HG02623 (cell line): ENCODE data around the gene RAB31.

Source experiments
- ATAC-seq: cut with Tn5 transposase; IDR thresholded peaks from one replicate; pipeline ENCODE4 v1.9.1; 2021; ENCODE audit warnings: moderate library complexity; ENCODE audit not compliant: unreplicated experiment

Gene RAB31

DNA sequence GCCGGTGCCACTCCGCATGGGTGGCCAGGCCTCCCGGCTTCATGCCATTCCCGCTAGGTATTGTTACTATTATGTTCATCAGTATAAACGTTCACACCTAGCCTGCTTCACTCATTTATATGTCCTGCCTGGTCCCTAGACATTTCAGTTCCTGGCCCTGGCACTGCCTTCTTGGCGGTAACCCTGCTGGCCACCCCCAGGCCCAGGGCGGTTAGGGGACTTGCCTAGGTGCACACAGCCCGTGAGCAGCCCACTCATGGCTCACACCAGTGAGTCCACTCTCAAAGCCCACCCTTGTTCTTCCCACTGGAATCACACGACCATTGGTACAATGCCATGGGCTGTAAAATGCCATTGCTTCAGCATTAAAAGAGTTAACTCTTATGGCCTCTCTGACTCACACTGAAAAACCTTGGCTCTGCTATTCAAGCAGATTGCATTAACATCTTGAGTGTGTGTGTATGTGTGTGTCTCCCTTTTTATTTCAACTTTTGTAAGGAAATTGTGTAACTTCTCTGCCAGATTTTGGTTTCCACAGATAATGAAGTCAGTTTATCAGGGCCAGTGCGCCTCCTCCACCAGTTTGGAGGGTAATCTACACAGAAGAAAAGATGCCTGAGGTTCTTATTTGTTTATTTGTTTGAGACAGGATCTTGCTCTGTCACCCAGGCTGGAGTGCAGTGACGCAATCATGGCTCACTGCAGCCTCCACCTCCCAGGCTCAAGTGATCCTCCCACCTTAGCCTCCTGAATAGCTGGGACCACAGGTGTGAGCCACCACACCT is 74.2 kb downstream of the RAB31 start:
- ATAC-seq, result no peak

DNA sequence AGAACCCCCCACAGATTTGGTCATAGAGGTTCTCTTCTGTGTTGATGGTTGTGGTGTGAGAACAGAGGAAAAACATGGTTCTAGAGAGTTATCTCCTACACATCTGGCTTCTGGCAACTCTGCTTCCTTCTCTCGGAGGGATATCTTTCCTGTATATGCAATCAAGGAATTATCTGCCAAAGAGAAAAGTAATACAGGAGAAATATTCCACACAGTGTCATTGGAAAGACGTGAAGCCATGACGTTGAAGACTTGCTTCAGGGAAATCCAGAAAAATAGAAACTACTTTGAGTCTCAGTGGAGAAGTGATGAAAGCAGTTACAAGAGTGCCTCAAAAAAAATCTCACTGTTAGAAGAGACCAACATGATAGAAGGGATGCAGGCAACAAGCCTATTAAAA is 78.5 kb downstream of the RAB31 start:
- ATAC-seq, result no peak

DNA sequence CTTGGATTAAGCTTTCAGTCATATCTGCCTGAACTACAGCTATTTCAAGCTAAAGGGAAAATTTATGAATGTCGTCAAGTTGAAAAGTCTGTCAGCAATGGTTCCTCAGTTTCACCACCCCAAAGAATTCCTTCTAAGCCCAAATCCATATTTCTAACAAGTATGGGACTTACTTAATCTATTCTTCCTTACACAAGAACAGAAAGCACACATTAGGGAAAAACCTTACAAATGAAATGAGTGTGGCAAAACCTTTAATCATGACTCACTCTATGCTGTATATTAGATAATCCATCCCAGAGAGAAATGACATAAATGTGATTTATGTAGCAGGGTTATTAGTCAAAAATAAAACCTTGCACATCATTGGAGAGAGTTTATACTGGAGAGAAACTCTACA is 78.9 kb downstream of the RAB31 start:
- ATAC-seq, result no peak

DNA sequence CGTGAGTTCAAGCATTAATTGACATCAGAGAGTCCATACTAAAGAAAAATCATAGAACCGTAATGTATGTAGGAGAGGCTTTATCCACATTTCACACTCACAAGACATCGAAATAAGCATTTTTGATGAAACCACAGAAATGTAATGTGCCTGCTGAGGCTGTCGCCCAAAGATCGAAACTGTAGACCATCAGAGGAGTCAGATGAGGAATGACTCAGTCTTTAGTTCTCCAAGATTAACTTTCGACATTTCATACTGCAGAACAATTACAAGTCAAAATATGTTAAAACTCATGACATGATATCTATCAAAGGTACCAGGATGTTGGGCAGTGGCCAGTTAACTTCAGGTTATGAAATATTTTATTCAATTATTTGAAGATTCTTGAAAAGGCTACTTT is 79.6 kb downstream of the RAB31 start:
- no peak for ATAC-seq

DNA sequence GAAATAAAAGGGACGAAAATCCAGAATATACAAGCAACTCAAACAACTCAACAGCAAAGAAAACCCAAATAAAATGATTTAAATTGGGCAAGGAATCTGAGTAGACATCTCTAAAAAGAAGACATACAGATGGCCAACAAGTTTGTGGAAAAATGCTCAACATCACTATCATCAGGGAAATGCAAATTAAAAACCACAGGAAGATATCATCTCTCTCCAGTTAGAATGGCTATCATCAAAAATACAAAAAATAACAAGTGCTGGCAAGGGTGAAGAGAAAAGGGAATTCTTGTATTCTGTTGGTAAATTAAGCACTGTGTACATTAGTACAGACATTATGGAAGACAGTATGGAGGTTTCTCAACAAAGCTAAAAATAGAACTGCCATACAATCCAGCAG is 80.0 kb downstream of the RAB31 start:
- no peak for ATAC-seq

DNA sequence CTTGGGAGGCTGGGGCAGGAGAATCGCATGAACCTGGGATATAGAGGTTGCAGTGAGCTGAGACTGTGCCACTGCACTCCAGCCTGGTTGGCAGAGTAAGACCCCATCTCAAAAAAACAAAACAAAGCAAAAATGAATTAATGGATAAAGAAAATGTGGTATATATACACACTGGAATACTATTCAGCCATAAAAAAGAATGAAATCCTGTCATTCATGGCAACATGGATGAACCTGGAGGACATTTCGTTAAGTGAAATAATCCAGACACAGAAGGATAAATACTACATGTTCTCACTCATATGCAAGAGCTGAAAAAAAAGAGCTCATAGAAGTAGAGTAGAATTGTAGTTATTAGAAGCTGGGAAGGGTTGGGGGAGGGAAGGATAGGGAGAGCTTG is 80.8 kb downstream of the RAB31 start:
- no peak for ATAC-seq

DNA sequence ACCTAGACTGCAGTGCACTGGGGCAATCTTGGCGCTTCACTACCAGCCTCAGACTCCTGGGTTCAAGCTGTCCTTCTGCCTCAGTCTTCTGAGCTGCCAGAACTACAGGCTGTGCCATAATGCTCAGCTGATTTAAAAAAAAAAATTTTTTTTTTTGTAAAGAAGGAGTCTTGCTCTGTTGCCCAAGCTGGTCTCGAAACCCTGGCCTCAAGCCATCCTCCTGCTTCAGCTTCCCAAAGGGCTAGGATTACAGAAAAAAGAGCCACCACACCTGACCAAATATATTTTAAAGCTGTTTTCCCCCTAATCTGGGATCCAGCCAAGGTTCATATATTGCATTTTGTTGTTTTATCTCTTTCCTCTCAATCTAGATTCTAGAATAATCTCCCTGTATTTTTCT is 82.2 kb downstream of the RAB31 start:
- ATAC-seq, result no peak

DNA sequence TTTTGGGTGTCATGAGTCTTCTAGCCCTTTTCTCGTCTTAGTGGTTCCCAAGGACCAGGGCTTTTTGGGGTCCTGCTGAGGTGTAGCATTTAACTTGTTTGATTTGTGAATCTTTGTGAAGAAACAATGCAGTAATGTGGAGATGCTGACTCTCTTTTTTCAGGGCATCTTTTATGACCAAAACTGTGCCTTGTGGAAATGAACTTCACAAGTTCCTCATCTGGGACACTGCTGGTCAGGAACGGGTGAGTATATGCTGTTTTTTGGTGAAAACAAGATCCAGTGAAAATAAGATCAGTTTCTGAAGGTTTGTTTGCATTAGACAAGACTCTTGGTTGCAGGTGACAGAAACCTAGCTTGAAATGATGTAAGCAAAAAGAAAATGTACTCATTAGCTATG is 83.9 kb downstream of the RAB31 start:
- no peak for ATAC-seq

DNA sequence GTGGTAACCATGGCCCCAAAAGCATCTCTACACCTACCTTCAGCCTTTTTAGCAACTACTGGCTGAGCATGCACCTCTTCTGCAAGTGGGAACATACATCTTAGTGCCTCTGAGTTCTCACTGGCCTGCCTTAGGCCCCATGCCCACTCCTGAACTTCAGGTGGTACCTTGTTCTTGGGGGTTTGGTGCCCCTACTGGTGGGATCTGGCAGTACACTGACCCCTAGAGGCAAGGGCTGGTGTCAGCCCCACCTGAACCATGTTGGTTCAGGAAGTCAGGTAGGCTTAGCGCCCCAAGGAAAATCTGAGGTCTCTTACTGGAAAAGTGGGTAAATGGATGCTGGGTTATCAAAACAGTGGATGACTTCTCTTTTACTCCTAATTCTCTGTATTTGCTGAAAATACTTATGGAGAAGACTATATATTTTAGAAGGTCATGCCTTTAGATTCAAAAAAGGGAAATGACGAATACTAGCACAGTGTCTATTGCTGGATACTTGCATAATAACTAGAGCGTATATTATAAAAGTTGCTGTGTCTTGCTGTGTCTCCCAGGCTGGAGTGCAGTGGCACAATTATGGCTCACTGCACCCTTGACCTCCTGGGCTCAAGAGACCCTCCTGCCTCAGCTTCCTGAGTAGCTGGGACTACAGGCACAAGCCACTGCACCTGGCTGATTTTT is 84.6 kb downstream of the RAB31 start:
- no peak for ATAC-seq

DNA sequence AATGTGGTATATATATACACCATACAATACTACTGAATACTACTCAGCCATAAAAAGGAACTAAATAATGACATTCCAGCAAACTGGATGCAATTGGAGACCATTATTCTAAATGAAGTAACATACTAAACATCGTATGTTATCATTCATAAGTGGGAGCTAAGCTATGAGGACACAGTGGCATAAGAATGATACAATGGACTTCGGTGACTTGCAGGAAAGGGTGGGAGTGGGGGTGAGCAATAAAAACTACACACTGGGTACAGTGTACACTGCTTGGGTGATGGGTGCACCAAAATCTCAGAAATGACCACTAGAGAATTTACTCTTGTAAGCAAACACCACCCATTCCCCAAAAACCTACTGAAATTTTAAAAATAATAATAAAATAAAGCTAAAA is 87.9 kb downstream of the RAB31 start:
- no peak for ATAC-seq

DNA sequence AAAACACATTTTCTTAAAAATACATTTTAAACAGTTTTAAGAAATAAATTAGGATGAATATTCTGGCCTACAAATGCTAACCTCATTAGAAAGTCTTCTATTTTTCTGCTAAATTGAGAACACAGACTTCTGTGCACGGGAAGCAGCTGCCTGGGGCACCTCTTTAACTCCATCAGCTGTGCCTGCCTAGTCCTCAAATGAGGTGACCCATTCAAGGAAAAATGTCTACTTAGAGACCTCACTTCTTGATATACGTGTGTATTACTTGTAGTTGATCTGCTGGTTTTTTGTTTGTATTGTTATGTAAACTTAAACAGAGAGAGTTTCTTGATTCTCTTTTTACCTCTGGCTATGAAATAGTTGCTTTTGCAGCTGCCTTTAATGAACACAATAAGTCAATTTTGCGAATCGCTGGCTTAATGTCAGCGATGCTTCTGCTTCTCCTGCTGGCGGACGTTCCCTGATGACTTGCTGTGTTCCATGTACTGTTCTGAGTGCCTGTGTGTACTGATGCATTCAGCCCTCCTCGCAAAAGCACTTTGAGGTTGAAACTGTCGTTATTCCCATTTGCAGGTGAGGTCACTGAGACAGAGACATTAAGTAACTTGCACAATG is 88.9 kb downstream of the RAB31 start:
- no peak for ATAC-seq

DNA sequence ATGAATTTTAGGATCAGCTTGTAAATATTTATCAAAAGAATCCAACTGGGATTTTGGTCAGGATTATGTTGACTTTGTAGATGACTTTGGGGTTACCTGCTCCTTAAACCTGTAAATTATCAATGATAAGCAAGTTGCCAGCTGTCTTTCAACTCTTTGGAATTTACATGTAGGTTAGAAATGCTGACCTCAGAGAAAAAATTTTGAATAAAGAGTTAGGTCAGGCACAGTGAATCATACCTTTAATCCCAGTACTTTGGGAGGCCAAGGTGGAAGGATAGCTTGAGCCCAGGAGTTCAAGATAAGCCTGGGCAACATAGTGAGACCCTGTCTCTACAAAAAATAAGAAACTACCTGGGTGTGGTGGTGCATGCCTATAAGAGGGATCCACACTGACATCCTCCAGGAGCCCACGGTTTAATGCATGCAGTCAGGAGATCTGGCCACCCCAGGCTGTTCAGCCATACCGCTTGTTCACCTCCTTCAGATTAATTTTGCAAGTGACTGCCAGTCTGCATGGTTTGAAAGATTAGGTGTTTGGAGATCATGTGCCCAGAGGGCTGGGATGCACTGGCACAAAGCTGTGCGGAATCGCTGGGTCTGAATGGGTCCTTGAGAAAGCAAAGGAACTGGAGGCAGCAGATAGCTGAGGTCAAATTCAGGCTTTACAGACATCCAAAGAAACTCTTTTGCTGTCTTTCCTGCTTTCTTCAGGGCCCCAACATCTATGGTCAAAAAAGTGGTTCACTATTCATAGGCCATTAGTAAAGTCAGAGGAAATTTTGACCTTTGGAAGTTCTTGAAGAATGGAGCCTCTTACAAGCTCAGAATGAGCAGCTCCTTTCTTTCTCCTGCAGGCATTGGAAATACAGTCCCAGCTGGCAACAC is 94.3 kb downstream of the RAB31 start:
- no peak for ATAC-seq

DNA sequence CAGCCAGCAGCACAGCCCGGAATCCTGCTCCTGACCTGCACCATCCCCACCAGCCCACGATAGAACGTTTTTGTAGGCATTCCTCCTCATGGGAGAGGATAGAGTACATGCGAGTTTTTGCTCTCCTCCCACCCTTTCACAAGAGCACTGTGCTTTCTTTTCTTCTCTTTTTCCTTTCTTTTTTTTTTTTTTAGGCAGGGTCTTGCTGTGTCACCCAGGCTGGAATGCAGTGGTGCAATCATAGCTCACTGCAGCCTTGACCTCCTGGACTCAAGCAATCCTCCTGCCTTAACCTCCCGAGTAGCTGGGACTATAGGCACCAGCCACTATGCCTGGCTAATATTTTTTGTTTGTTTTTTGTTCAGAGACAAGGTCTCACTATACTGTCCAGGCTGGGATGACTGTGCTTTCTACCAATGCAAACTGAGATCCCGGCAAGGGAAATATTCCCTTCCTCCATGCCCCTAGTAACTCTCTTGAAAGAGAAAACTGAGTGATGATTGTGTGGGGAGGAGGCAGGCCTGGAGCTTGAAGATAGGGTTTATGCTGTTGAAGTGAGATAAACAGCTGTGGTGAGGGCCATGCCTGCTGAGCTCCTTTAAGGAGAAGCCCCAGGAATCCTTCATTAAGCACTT is 95.1 kb downstream of the RAB31 start:
- ATAC-seq, result no peak

DNA sequence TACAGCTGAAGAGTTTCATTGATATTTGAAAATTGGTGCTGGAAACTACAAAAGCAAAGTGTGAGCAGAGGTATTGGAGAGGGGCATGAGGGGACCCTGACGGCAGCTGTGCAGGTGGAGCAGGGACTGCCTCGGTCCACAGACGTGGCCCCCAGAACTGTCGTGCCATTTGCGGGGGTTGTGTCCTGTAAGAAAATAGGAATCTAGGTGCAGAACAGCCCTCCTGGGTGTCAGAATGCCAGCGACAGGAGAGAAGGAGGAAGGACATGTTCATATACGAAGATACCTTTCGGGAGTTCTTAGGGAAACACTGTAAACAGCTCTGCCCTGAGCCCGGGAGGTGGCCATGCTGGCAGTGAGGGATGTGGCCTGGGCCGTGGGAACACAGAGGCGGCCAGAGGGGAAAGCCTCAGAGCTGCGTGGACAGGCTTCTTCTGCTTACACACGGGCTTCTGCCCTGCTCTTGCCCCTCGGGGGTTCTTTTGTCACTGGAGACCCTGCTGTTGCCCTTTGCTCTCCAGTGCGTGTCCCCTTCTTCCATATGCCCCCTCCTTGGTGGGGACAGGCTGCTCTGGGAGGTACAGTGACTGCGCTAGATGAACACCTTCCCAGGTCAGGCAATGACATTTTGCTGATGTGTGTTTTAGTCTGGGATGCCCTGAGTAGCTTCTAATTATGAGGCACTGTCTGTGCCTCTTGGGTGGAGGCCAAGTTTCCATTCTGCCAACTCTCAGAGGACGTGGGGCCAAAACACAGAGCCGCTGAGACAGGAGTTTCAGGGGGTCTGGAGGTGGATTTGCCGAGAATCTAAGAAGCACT is 95.8 kb downstream of the RAB31 start:
- no peak for ATAC-seq

DNA sequence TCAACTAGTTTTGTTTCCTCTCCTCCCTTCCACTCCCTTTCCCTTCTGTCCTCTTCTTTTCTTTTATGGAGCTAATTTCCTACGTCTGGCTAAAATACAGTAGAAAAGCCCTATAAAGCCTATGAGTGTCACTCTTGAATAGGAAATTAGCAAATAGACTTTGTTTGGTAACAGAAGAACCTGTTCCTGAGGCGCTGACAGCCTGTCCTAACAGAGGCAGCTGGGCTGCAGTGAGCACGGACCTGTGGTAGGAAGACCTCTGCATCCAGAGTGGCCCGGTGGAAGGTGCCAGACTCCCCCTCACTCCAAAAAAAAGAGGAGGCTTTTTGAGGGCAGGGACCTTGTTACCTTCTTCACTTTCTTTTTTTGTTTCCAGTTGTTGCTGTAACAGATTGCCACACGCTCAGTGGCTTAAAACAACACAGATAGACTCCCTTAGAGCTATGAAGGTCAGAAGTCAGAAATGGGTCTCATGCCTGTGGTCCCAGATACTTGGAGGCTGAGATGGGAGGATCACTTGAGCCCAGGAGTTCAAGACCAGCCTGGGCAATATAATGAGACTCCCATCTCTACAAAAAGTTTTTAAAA is 96.5 kb downstream of the RAB31 start:
- ATAC-seq, result no peak

DNA sequence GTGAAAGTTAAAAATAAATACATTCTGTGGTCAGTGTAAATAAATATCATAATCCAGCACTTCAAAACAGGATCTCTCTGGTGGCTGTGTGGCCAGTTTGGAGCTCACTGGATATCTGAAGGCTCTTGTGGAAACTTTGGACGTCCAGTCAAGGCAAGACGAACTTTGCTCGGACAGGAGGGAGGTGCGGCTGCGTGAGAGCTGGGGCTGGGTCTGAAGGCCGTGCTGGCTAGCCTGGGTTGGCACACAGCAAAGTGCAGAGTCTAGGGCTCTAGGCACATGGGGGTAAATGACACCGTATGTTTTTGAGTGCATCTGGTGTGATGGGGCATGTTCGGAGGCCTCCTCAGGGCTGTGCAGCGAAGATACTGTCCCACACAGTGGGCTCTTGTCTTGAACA is 98.8 kb downstream of the RAB31 start:
- ATAC-seq, result no peak

DNA sequence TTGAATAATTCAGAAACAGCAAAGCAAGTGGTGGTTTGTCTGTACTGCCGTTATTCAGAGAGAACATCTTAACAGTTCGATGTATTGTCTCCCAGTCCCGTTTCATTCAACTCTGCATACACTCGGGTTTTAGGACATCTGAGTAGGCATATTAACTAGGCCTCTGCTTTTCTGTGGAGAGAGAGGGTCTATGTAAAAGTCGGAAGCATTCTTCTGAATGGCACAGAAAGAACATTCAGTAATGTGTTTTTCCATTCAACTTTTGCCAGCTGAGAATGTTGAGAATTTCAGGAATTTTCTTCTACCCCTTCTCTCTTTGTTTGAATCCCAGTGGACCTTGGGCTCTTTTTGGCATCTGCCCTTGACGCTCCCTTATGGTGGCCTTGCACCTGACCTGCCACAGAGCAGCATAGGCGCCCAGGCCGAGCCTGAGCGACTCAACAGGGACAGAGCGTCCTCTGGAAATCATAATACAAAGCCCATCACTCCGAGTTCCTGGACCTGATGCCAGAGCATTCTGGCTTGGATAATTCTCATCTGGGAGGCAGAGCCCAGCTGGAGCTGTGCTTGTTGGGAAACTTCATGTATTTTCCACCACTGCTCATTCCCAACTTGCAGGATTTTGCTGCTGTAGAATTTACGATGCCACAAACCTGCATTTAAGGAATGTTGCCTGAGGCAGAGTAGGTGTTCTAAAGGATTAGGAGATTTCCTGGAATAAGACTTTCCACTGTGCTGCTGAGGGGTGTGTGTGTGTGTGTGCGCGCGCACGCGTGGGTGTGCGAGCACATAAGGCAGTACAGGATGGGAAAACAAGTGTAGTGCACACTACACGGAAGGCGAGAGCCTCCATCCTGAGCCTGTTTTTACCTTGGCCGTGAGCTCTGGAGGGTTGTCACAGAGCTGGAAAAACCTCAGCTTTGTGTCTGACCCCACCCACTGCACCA is 100.5 kb downstream of the RAB31 start:
- ATAC-seq, result no peak

DNA sequence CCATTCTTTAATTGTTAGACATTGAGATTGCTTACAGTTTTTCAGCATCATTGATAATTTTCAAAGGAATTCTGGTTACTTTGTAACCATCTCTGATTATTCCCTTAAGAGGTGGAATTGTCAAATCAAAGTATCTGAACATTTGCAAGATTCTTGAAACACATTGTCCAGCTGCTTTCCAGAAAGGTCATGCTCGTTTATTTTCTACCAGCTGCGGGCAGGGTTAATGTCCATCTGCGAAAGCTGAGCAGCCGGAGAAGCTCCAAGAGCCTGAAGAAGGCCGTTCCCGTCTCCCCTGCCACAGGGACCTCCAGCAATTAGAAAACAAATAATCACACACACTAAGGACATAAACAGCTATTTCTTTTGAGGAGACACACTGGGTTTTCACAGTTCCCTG is 101.6 kb downstream of the RAB31 start:
- no peak for ATAC-seq

DNA sequence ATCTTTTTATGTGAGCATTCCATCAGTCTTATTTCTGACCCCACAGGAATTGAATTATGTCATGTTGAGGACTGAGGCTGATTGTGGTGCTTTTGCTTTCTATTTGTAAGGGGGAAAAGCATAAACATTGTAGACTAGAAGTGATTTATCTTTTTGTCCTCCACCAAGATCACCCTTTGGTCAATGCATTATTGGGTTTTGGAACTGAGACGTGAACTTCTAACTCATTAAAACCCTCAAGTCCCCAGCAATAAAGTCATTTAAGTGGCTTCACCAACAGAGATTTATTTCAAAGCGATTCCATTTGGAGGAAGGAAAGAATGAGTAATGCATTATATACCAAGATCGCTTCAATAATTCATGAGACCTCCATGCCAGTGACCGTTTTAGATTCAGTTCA is 102.2 kb downstream of the RAB31 start:
- no peak for ATAC-seq
